ENCODE measurements around the gene MAML2.

The MAML2 gene

DNA sequence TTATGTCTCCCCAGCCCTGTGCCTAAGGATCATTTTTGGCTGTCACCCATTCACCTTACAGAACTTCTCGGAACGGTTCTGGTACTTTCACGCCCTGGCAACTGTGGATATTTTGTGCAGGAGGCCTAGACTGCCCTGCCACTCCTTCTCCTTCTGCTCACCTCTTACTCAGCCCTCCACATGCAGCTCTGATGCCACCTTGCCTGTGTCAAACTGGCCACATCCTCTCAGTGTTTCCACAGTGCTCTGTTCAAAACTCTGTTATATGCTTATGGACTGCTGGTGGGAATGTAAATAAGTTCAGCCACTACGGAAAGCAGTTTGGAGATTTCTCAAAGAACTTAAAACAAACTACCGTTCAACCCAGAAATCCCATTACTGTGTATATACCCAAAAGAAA, 318.3 kb downstream of the MAML2 start:
- DNase-seq: no peak

DNA sequence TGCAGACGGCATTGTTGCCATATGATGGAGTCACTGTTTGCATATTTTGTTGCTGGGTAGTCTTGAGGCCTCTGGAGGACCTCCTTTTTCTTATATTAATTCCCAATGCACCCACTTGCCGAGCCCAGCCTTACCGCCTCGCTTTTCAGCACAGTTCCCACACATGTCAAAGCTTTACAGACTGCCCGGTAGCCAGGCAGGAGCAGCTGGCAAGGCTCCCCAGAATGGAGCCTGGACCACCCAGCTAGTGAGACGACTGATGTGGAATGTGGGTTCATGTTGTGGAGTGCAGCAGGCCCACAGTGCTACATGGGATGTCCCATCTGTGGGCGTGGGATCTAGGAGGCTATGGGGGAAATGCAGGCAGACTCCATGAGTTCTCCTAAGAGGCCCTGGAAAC, 319.7 kb downstream of the MAML2 start:
- DNase-seq: no peak

DNA sequence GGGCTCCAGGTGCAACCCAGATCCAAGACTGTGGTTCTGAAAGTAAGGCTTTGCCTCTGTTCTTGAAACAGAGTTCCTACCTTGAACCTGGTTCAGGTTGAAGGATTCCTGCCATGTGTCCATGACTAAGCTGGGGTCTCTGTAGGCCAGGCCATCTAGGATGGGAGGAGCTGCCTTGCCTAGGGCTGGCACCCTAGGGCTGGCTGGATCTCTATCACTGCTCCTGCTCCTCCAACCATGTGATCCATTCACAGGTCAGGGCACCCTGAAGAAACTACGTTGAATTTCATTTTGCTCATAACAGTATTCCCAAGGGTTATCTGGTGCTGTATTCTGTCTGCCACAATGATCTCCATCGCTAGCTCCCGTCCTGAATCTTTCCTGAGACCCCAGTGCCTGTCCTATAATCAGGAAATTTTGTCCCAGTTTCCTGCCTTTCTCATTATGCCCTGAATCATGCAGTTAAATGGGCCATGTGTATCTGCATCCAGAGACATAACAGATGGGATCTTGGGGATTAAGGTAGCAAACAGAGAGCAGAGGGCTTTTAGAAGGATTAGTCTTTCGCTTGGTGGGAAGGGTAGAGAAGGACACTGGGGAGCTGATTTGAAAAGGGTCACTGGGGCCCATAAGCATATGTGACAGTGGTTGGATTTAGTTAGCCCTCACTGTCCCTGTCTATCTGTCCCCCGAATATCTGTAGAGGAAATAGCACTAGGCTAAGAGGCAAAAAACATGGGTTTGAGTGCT, 320.9 kb downstream of the MAML2 start:
- DNase-seq: no peak

DNA sequence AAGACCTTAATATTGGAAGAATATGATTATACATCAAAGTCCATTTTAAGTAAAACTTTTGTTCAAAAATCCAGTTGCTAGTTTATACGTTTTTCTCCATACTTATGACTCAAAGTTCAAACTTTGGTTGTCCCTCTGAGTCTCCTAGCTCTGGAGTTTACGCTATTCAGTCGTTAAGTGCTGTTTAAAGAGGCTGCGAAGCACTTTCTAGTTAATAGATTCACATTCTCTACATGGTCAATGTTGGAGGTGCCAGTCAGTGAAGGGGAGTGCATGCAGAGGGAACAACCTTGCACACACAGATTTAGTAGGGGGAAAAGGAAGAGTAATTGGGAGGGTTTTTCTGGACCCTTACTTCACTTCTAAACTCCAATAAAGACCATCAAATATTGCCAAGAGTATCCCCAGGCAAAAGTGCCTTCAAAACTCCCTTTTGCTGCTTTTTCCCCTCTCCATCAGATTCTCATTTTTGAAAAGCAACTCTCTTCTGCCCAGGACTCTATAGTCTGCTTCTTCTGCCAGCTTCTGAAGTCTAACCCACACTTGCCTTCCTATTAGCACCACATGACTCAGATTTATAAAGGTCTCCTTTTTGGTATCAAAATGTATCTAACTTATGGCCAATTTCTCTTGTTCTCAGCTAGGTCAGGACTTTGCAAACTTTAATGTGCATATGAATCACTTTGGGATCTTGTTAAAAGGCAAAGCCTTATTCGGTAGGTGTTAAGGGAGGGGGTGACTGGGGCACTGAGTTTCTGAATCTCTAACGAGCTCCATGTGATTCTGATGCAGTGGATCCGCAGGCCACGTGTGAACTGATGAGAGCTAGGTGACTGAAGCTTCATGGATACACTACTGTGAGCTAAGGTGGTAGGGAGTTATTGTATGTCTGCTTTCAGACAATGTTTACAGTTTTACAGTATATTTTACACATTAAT, 322.9 kb downstream of the MAML2 start:
- DNase-seq: no peak

DNA sequence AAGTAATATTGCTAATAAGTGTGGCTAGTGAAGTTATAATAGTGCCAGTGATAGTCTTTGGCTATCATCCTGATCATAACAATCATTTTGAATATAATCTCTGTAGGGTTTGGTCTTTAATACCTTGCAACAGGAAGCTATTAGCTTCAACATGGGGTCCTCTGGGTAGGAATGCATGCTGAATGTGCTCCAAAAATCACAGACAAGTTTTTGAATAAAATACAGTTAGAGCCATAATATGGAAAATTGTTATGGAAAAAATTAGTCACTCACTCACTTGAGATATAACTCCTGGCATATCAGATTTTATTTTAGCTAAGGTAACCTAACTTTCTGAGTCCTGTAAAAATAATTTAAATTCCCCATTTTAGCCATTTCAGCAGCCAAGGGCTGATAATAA, 323.7 kb downstream of the MAML2 start:
- DNase-seq: no peak

DNA sequence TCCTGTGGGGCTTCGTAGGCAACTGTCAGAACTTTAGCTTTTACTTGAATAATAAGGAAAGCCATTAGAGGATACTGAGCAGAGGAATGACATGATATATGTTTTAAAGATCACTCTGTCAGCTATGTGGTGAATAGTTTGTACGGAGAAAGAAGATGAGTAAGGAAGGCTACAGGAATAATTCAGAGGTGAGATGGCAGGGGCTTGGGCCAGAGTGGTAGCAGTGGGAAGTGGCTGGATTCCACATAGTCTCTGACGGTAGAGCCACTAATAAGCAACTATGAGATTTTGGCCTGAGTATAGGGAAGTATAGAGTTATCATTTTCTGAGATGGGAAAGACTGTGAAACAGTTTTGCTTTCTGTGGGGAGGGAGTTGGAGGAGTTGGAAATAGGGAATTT, 325.1 kb downstream of the MAML2 start:
- DNase-seq: no peak

DNA sequence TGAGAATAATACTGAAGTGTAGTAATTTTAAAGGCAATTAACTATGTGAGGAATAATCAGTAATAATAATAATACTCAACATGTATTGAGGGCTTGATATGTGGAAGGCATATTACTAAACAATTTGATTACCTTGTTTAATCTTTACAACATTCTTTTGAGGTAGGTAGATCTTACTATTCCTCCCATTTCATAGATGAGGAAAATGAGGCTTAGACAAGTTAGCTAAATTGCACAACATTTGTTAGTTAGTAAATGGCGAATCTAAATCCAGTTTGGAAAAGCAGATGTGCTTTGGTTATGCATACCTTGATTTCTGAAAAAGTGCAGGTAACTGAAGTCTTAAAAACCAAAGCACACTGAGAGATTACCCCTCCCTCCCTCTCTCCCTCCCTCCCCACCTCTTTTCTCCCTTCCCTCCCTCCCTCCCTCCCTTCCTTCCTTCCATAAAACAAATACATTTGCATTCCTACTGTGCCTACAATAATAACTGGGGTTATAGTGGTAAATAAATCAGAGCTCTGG, 326.0 kb downstream of the MAML2 start:
- no peak for DNase-seq

DNA sequence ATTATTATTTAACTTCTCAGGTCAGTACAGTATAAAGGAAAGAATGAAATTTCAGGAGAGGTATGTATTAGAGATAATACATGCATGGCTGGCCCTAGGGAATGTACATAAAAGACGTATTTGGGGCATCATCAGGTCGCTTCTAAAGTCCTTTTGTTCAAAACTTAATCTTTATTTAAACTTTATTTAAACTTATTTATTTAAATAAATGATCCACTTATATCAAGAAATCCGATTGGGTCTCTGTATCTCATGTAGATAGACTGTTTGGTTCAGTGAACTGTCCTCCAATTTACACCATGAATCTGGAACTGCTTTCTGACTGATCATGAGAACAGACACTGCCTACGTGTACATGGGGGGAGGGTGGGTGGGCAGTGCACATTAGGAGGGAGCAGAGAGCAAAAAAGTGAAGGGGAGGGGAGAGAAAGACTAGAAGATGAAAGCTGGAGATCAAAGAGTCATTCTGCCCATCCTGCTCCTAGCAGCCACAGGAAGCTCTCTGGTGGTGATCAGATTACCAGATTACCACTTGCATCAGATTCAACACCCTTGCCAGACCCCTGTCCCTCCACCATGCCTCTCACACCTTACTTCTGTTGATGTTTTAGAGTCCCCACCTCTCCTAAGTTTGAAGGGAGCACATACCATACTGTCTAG, 327.0 kb downstream of the MAML2 start:
- no peak for DNase-seq

DNA sequence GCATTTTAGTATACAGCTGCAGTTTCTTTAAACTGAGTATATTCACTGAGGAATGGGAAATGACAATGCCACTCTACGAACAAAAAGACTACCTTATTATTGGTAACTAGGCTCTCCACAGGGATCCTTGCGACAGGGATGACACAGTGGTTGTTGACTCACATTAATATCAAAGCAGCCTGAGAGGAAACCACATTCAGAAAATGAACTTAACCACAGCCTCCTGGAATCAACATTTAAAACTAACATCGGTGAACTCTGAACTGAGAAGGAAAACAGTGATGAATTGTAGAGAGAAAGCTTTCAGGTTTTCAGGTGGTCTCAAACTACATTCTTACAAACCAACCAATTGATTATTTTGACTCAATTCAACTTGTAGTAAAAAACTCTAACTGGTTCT, 328.8 kb downstream of the MAML2 start:
- no peak for DNase-seq

DNA sequence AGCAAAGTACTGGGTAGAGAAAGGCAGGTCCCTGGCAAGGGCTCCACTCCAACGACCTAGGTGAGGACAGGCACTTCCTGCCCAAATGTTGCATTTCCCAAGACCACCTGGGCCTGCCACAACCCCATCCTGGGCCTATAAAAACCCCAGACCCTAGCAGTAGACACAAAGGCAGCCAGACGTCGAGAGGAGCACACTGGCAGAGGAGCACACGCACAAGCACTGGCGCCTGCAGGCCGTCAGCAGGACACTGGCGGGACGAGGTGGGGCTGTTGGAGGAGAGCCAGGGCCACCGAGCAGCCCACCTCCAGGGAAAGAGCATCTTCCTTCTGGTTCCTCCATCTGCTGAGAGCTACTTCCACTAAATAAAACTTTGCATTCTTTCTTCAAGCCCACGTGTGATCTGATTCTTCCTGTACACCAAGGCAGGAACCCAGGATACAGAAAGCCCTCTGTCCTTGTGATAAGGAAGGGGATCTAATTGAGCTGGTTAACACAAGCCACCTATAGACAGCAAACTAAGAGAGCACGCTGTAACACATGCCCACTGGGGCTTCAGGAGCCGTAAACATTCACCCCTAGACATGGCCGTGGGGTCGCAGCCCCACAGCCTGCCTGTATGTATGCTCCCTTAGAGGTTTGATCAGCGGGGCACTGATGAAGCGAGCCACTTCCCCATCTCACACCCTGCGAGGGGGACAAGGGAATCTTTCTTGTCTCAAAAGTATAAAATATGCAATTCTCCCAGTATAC, 329.4 kb downstream of the MAML2 start:
- DNase-seq: no peak

DNA sequence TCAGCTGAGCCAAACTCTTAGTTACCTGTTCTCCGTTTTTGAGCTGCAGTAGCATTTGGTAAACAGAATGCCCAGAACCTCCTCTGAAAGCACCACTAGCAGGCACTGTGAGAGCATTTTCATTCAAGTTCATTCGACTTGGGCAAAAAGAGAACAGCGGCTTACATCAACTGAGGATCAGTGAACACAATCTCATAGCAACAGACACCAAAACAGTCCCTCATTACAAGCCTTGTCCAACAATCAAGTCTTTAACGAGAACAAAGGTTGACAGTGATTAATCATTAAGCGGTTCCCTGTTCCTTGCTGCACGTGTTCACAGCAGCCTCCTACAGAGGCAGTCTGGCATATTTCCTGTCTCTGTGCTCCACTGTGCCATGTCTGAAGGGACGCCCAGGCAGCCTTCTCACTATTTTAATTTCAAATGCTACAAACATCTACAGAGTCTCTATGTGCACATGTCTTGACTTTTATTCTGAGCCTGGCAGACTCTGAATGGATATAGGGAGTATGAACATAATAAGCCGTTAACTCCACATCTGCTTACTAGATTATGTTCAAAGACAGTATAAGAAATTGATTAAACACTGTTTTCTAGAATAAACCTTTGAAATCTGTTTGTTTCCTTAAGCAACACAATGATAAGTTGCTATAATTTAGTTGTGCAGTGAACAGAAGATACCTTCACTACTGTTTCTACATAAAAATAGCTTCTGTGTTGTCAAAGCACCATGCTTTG, 330.7 kb downstream of the MAML2 start:
- no peak for DNase-seq

DNA sequence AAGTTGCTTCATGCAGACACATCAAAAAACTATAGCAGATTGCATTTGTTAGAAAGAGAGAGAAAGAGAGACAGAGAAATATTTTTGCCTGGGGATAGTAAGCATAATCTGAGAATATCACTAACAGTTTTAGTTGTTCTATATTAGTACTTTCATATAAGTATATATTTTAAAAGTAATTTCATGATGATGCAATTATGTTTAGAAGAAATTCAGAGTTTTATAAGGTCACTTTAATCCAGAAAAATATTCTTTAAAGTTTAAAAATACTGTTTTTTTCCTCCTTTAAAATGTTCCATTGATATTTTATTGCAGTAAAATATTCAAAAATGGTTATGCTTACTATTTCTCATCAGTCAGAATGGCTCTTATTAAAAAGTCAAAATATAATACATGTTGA, 332.3 kb downstream of the MAML2 start:
- DNase-seq: no peak

DNA sequence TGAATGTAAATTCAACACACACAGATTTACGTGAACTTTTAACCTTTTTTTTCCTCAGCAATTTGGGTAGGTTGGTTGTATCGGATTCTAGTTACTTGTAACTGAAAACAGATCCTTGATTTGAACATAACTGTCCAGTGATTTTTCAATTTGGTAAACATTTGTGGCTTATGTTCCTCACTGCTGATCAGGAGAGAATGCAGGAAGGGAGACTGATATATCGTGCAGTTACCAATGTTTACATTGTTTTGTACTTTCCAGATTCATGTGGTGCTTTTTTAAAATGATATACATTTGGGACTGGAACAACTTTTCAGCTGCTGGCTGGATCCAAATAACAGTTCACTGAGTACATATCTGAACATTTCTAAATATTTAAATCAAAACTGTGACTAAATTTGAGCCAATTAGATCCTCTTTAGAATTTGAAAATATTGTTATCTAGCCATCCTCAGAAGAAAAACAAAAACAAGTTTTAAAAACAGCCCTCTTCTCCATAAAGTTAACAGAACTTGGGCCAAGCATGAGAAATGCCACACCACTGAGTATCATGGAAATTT, 334.8 kb downstream of the MAML2 start:
- DNase-seq: no peak

DNA sequence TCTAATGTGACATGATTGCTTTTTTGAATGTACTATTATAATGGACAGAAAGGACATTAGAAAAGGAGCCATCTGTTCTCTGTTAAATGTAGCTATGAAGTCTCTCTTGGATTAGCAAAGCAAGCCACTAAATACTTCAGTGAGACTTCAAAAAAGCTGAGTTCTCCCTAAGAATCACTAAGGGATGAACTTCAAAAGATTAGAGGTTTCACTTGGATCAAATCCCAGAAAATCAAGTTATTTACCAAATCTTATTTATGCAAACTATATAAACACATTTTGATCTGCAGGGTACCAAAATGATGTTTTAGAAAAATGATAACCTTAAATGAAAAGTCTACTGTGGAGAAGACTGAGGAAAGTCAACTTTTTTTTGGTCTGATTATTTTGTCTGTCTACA, 337.0 kb downstream of the MAML2 start:
- DNase-seq: no peak

DNA sequence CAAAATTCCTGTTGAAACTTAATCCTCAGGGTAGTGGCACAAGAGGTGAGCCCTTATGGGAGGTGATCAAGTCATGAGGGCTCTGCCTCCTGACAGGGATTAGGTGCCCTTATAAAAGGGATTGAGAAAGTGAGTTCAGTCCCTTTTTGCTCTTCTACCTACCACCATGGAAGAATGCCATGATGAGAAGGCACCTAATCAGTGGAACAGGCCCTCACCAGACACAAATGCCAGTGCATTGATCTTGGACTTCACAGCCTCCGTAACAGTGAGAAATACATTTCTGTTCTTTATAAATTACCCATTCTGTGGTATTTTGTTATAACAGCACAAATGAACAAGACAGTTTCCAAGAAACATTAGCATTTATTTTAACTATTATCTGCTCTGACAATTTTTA, 338.1 kb downstream of the MAML2 start:
- no peak for DNase-seq

DNA sequence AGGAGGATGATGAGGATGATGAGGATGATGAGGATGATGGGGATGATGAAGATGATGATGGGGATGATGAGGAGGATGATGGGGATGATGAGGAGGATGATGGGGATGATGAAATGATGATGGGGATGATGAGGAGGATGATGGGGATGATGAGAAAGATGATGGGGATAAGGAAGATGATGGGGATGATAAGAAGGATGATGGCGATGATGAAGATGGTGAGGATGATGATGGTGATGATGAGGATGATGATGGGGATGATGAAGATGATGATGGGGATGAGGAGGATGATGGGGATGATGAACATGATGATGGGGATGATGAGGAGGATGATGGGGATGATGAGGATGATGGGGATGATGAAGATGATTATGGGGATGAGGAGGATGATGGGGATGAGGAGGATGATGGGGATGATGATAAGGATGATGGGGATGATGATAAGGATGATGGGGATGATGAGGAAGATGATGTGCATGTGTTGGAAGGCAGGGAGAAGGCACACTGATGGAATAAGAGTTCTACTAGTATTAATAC, 340.2 kb downstream of the MAML2 start:
- no peak for DNase-seq

DNA sequence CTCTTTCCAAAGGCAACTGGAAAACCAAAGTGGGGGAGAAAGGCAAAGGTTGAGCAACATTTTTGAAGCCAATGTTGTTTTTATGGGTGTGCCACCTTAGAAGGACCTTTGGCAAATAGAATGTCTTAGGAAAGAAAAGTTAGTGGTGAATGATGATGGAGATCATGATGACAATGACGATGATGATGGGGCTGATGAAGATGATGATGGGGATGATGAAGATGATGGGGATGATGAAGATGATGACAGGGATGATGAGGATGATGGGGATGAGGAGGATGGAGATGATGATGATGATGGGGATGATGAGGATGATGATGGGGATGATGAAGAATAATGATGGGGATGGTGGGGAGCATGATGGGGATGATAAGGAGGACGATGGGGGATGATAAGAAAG, 340.7 kb downstream of the MAML2 start:
- no peak for DNase-seq

DNA sequence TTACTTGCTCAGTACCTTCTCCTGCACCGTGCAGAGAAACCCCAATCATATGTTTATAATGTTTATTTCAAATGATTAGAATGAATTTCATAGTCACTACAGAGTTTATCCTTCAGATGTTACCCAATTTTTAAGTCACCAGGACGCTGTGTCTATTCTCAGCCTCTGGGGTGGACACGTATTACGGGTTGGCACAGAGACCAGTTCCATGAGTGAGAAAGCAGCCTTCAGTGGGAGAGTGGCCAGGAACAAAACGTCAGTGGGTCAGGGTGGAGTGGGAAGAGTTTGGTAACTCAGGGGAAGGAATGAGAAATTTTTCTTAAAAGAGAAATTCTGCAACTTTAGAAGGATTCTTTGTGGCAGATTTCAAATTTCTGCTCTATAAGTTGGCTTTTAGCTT, 342.0 kb downstream of the MAML2 start:
- DNase-seq: no peak

DNA sequence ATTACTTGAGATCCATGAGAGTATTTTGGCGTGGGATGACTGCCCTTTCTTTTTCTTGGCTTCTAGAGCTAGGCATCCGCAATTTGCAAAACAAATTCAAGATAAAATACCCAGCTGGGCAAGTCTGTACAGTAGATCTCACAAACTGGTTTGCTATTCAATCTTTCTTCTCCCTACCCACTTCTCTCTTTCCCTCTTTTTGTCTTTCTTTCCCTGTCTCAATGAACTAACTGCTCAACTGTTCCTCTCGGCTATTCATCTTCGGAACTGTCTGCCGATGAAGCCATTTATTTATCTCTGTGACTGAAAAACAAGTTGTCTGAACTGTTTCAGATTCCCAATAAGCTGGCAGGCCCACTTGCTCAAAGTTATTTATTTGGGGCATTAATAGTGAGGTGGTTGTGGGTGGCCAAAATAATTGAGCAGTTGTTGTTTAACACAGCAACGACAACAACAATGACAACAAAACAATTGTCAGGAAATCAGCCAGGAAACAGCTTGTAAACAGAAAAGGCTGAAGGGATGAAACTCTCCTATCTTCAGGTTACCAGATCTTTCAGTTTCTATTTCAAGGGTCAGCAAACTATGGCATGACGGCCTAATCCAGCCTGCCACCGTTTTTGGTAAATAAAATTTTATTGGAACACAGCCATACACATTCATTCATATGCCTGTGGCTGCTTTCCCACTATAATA, 343.1 kb downstream of the MAML2 start:
- no peak for DNase-seq

DNA sequence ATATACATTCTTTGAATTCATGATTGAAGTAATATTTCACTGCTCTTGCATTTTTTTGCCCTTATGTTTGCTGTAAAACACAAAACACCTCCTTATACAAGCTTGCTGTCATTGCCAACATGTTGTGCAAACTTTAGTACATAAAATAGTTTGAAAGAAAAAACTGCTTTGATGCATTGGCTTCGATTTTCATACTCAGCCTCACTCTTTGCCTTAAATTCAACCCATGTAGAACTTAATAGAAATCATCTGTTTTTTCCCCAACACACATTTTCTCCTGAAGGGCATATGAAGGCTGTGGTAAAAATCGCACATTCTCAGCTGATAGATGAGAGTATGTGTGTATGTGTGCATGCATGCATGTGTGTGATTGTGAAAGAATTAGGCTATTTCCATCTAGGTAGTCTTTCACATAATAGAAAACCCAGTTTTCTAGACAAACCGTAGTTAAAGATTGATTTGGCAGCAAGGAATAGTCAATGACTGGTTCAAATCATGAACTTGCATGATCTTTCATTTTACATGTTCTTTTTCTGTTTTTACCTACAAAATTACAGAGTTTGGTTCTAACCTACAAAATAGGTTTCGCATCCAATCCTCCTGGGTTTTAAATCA, 346.3 kb downstream of the MAML2 start:
- DNase-seq: no peak
